Right cardiac atrium (tissue), 5 donors: ENCODE measurements around the gene SCFD2. TPM values are rescaled to one million over a fixed set of nuclear protein-coding genes. Genes with fewer than 3 reads are reported as not detected.
"Not testable (repeated sequence)": the region's sequence is repeated elsewhere in the genome, so short reads cannot be mapped to it uniquely, and the experiment has no call there.

Experiments used
- ATAC-seq, 2 donors: fragments of 200-7000 bp; cut with Tn5 transposase; one replicate each; pipeline versions ENCODE4 v1.8.0 to v1.9.1; 2020; ENCODE audit warnings: moderate library complexity in 2 of 2, mild to moderate bottlenecking in 1 of 2
- DNase-seq, 3 donors: peaks; one replicate each; pipeline ENCODE4 v3.0.0-alpha.2; 2020
- H3K27ac ChIP-seq: one replicate; pipeline ENCODE4 v1.5.1; 2013; ENCODE audit warnings: mild to moderate bottlenecking, low read length, control low read depth, moderate library complexity
- H3K27me3 ChIP-seq: one replicate; pipeline ENCODE4 v1.6.1; 2013; ENCODE audit not compliant: control insufficient read depth, insufficient read depth
- H3K4me1 ChIP-seq: one replicate; pipeline ENCODE4 v1.6.1; 2013; ENCODE audit warnings: low read length; ENCODE audit not compliant: control insufficient read depth, insufficient read depth
- H3K4me3 ChIP-seq: one replicate; pipeline ENCODE4 v1.5.1; 2013; ENCODE audit warnings: low read length, control low read depth
- H3K9me3 ChIP-seq: one replicate; pipeline ENCODE4 v1.6.1; 2013; ENCODE audit warnings: low read length; ENCODE audit not compliant: control insufficient read depth
- WGBS: extraction: QIAGEN DNeasy Blood & Tissue Kit; methylation state at CpG from one replicate; pipeline ENCODE4 v1.1.7; 2013; 5-methylcytosine and 5-hydroxymethylcytosine counted together
- intact Hi-C, 4 donors: fragments of 100-400 bp; cut with DNase I; formaldehyde crosslinking; loops; one replicate each; pipeline versions ENCODE4 v1.11.0 to v1.14.0; 2022 to 2023
- polyA plus RNA-seq: library from polyadenylated mRNA; stranded (reverse); fragments of 200-250 nt; gene quantifications from one replicate; pipeline ENCODE4 v1.2.3, GENCODE V29; 2013
- total RNA-seq, 4 donors: library from RNA; stranded (reverse); fragmentation: NEBNext Ultra II Directional; extraction: Animal tissue kit (Norgen Biotek cat#: 25700); gene quantifications; one replicate each; pipeline ENCODE4 v1.2.1, GENCODE V29; 2021
- donor health status: healthy with polysubstance abuse.
- donor health status: DM: no; HTN: yes; CAD: no.
- donor health status: DM: no; HTN: no; CAD: no.
- donor health status: DM: no; HTN: yes; CAD: no; lungs with severe emphysema.
- donor health status: DM: yes; HTN: yes; CAD: no.

Gene SCFD2
- total and polyA plus RNA-seq, 5 donors = 4.5 to 11.1 (median 10.1) TPM

DNA sequence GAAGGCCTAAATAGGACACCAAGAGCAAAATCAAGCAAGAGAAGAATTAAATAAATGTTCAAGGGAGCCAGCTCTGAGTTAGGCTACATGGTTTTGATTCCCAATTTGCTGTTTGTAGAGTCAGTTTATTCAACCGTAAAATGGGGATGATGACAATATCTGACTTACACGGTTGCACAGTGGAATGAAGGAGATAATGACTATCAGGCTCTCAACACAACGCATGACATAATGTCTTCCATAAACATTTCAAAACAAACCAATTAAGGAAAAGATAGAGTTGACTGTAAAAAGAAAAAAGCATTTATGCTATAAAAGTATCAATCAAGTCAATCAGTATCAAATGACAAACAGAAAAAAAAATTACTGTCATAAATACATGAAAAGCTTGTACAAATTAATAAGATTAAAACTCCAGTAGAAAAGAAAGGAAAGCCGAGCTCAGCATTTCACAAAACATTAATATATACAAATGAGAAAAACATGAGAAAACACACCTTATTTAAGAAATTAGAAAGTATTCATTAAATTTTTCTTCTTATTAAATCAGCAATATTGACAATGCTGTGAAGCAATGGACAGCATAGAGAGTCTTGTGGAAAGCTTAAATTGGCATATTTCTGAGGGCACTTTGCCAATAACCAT, 179.0 kb downstream of the SCFD2 start:
- H3K27me3 ChIP-seq = no peaks in the 10 kb centered on the region
- WGBS = 75% methylated on average over 4 of the region's 4 CpGs
- H3K4me1 ChIP-seq = no peaks in the 10 kb centered on the region
- ATAC-seq (no peak), DNase-seq (no peak)
- intact Hi-C loops = loop anchor here in 1 of 4 donors (10.0 kb wide), 1 partner anchor 172 kb away; no protein-coding TSS in a partner anchor
- H3K4me3 ChIP-seq = no peak overlapping the region
- H3K27ac ChIP-seq = no peak overlapping the region
- no peaks in the 10 kb centered on the region for H3K9me3 ChIP-seq

DNA sequence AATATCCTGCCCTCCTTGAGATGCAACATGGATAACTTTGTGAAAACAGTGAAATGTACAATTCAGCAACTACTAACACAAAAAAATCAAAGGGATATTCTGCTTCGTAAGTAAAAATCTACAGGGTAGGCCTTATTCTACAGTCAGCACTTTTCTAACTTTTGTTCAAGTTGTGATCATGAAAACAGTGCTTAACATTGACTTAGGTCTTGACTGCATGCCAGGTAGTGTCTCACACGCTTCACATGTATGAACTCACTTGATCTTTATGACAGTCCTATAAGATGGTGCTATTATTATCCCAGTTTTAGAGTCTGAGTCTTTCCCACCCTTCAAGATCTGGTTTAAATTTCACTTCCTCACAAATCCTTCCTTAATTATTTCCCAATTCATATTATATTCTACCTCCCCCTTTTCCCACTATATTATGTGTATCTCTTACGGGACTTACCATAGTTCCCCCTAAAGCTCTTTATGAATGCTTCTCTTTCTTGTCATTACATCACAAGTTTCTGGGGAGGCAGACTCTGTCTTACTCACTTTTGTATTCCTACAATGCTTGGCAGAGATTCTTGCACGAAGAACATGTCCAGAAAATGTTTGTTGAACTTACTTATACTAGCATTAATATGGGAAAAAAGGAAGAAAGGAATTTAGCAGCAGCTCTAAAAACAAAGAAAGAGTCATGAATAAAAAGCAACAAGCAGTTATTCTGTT, 179.8 kb downstream of the SCFD2 start:
- intact Hi-C loops = loop anchor here in 1 of 4 donors (10.0 kb wide), 1 partner anchor 171 kb away; no protein-coding TSS in a partner anchor
- DNase-seq (no peak), ATAC-seq (no peak)
- no peak overlapping the region for H3K4me3 ChIP-seq
- H3K9me3 ChIP-seq = no peaks in the 10 kb centered on the region
- H3K4me1 ChIP-seq = no peaks in the 10 kb centered on the region
- 62% methylated on average over 4 of the region's 4 CpGs for WGBS
- no peak overlapping the region for H3K27ac ChIP-seq
- no peaks in the 10 kb centered on the region for H3K27me3 ChIP-seq

DNA sequence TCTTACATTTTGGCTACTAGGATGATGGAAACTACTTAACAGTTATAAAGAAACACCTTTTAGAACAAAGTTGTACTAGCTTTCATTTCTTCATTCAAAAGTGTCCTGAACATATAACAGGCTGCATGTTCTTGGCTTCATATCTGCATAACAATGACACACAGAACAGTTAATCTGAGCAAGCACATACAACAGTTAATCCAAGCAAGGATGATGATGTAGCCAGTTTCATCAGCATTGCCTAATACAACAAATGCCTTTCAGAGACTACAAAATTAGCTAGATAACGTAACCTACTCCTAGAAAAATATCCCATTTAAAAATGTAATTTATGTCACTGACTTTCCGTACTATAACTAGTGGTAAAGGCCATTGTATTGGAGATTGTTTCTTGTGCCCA, 182.1 kb downstream of the SCFD2 start:
- intact Hi-C loops = loop anchor here in 1 of 4 donors (10.0 kb wide), 1 partner anchor 169 kb away; no protein-coding TSS in a partner anchor
- DNase-seq (no peak), ATAC-seq (no peak)
- WGBS = 96% methylated on average over 2 of the region's 2 CpGs
- no peaks in the 10 kb centered on the region for H3K27me3 ChIP-seq
- H3K4me1 ChIP-seq = no peaks in the 10 kb centered on the region
- H3K27ac ChIP-seq = no peak overlapping the region
- no peak overlapping the region for H3K4me3 ChIP-seq
- H3K9me3 ChIP-seq = no peaks in the 10 kb centered on the region

DNA sequence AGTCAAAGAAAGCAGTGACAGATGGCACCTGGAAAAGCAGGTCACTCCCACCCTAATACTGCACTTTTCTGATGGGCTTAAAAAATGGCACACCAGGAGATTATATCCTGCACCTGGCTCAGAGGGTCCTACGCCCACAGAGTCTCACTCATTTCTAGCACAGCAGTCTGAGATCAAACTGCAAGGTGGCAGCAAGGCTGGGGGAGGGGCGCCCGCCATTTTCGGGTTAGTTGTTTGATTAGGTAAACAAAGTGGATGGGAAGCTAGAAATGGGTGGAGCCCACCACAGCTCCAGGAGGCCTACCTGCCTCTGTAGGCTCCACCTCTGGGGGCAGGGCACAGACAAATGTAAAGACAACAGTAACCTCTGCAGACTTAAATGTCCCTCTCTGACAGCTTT, 188.1 kb downstream of the SCFD2 start:
- ATAC-seq, H3K4me1 ChIP-seq, H3K9me3 ChIP-seq, H3K27me3 ChIP-seq, H3K27ac ChIP-seq, H3K4me3 ChIP-seq, intact Hi-C loops: not testable (repeated sequence)
- peak in 2 of 3 donors; percentile 9 to 46 for DNase-seq
- 94% methylated on average over 4 of the region's 4 CpGs for WGBS

DNA sequence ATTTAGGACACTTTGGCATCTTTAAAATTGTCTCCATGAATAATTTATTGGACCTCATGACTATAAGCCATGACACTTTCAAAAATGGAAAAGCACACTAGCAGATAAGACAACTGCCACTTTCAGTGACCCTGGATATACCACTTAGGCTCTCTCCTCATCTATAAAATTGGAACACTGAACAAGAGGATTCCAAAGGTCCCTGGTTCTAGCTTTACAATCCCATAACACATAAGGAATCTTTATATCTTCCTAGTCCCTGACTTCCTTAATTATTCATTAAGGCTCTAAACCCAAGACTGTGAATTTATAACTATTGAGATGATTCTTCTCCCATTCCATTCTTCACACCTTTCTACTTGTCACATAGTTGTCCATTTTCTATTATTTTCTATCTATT, 190.2 kb downstream of the SCFD2 start:
- H3K27me3 ChIP-seq = no peaks in the 10 kb centered on the region
- no peaks in the 10 kb centered on the region for H3K9me3 ChIP-seq
- no peak overlapping the region for H3K27ac ChIP-seq
- no peak for ATAC-seq
- H3K4me1 ChIP-seq = no peaks in the 10 kb centered on the region
- intact Hi-C loops = no loop called here
- no peak overlapping the region for H3K4me3 ChIP-seq
- DNase-seq = no peak

DNA sequence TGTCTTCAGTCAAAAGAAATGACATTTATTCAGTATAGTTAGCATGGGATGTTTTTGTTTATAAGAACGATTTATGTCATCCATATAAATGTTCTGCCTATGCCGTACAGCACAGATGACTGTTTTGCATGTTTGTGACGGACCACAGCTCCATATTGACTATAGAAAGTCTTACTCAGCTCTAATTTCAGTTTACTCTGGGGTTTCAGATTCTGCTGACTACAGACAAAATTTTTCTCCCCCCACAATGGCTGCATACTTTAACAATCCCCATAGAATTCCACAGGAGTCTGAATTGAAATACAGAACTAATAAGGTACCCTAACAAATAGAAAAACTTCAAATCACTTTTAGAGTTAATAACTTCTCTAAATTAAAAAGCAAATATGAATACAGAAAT, 191.0 kb downstream of the SCFD2 start:
- DNase-seq (no peak), ATAC-seq (no peak)
- Histone ChIP-seq H3K9me3 (no peaks in the 10 kb centered on the region), H3K27me3 (no peaks in the 10 kb centered on the region), H3K4me3 (no peak overlapping the region), H3K27ac (no peak overlapping the region), H3K4me1 (no peaks in the 10 kb centered on the region)
- WGBS = 91% methylated on average over 3 of the region's 3 CpGs
- intact Hi-C loops = no loop called here

DNA sequence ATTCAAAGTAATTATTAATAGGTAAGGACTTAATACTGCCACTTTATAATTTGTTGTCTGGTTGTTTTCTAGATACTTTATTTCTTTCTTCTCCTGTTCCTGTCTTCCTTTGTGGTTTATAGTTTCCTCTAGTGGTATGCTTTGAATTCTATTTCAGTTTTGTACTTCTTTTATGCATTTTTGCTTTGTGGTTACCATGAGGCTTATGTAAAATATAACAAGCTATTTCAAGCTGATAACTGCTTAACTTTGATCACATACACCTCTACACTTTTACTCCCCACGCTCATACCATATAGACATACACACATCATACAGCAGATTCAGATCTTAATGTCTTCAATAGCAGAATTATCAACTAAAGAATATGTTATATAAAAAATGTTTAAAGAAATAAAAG, 192.3 kb downstream of the SCFD2 start:
- no peak overlapping the region for H3K4me3 ChIP-seq
- intact Hi-C loops = no loop called here
- H3K9me3 ChIP-seq = no peaks in the 10 kb centered on the region
- ATAC-seq (no peak), DNase-seq (no peak)
- 97% methylated on average over 1 of the region's 1 CpG for WGBS
- no peak overlapping the region for H3K27ac ChIP-seq
- H3K4me1 ChIP-seq = no peaks in the 10 kb centered on the region
- H3K27me3 ChIP-seq = no peaks in the 10 kb centered on the region

DNA sequence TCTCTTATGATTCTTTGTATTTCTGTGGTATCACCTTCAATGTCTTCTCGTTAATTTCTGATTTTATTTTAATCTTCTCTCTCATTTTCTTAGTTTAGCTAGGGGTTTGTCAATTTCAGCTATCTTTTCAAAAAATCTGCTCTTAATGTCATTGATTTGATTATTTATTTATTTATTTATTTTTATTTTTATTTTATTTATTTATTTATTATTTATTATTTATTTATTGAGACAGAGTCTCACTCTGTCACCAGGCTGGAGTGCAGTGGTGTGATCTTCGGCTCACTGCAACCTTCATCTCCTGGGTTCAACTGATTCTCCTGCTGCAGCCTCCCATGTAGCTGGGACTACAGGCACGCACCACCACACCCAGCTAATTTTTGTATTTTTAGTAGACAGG, 194.1 kb downstream of the SCFD2 start:
- DNase-seq (no peak), ATAC-seq (no peak)
- intact Hi-C loops = no loop called here
- no peaks in the 10 kb centered on the region for H3K27me3 ChIP-seq
- H3K27ac ChIP-seq = no peak overlapping the region
- no peak overlapping the region for H3K4me3 ChIP-seq
- H3K4me1 ChIP-seq = no peaks in the 10 kb centered on the region
- no peaks in the 10 kb centered on the region for H3K9me3 ChIP-seq
- 99% methylated on average over 3 of the region's 3 CpGs for WGBS

DNA sequence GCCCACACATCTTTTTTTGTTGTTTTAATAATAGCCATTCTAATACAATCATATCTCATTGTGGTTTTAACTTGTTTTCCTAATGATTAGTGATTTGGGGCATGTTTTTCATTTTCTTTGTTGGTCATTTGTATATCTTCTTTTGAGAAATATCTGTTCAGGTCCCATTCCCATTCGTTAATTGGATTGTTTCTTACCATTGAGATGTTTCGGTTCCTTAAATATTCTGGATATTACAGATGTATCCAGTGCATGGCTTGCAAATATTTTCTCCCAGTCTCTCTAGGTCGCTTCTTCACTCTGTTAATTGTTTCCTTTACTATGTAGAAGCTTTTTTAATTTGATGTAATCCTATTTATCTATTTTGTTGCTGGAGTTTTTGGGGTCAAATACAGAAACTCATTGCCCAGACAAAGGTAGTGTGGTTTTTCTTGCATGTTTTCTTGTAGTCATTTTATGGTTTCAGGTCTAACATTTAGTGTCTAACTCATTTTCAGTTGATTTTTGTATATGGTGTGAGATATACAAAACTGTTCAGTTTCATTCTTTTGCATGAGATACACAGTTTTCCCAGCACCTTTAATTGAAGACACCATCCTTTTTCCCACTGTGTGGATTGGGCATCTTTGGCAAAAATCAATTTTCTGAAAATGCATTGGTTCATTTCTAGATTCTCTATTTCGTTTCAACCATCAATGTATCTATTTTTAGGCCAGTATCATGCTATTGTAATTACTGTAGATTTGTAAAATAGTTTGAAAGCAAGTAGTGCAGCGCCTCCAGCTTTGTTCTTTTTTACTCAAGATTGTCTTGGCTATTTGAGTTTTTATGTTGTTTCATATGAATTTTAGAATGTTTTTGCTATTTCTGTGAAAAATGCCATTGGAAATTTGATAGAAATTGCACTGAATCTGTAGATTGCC, 195.9 kb downstream of the SCFD2 start:
- Histone ChIP-seq H3K4me1 (no peaks in the 10 kb centered on the region), H3K27me3 (no peaks in the 10 kb centered on the region), H3K4me3 (no peak overlapping the region), H3K27ac (no peak overlapping the region), H3K9me3 (no peaks in the 10 kb centered on the region)
- no peak for ATAC-seq
- no peak for DNase-seq
- 88% methylated on average over 5 of the region's 5 CpGs for WGBS
- intact Hi-C loops = no loop called here

DNA sequence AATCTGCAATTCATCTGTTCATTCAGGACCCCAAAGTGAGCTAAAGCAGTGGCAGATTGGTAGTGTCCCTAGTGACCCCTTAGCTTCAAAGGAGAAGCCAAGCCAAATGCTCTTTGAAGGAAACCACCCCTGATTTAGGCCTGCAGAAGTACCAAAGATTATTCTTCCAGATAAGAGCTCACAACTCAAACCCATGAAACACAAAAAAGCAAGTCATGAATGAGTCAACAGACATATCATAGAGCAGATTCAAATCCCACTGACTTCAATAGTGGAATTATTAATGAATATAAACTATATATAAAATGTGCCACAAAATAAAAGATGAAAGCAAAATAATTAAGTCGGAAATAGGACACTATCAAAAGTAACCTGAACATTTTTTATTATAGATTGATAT, 197.6 kb downstream of the SCFD2 start:
- Histone ChIP-seq H3K4me1 (no peaks in the 10 kb centered on the region), H3K4me3 (no peak overlapping the region), H3K27ac (no peak overlapping the region), H3K9me3 (no peaks in the 10 kb centered on the region), H3K27me3 (no peaks in the 10 kb centered on the region)
- DNase-seq (no peak), ATAC-seq (no peak)
- intact Hi-C loops = no loop called here
- WGBS = 93% methylated on average over 1 of the region's 1 CpG

DNA sequence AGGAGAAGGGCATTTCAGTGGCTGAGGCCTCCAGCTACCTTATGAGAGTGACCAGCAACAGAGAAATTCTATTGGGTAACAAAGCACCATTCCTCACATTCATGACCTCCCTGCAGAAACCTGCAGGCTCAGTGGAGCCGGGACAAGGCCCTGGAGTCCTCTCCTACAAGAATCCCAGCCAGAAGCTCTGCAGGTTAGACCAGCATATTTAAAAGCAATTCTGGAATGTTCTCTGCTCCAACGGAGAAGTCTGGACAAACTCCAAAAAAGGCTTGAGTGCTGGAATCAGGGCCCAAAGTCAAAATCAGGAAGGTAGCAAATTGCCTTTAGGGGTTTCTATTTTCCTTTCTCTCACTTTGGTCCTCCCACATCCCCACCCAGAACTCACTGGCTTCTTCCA, 202.9 kb downstream of the SCFD2 start:
- H3K27me3 ChIP-seq = no peaks in the 10 kb centered on the region
- no peak for ATAC-seq
- H3K4me3 ChIP-seq = no peak overlapping the region
- intact Hi-C loops = no loop called here
- no peaks in the 10 kb centered on the region for H3K4me1 ChIP-seq
- no peak for DNase-seq
- no peak overlapping the region for H3K27ac ChIP-seq
- WGBS = 61% methylated on average over 2 of the region's 2 CpGs
- no peaks in the 10 kb centered on the region for H3K9me3 ChIP-seq
